Tibial nerve (tissue), 4 donors: Measurements from ENCODE around the gene LRTM1.

Experiments used
- CTCF ChIP-seq, 5 experiments: fragments of 200-600 bp in 3 of 5; fragments of 450-650 bp in 2 of 5; sonication (generic) in 3 of 5; IDR thresholded peaks; one replicate each; pipeline ENCODE4 v1.5.1; 2016 to 2019; ENCODE audit warnings: antibody characterized with exemption in 5 of 5, mild to moderate bottlenecking in 3 of 5, moderate library complexity in 2 of 5
- EP300 ChIP-seq, 2 donors: sonication (generic); formaldehyde crosslinking; IDR thresholded peaks; one replicate each; pipeline ENCODE4 v1.6.1; 2017; ENCODE audit warnings: antibody characterized with exemption in 2 of 2, mild to moderate bottlenecking in 1 of 2

- TF ChIP-seq CTCF (IDR thresholded peaks at IDR 0.05) (no peak), EP300 (IDR thresholded peaks at IDR 0.05) (no peak)
Measured at GRCh38 chr3:54928046-54928770, at the start of gene LRTM1.
